ENCODE measurements around the gene P3H3. TPM values are rescaled to one million over a fixed set of nuclear protein-coding genes. Genes with fewer than 3 reads are reported as not detected.
"Not testable (repeated sequence)": the region's sequence is repeated elsewhere in the genome, so short reads cannot be mapped to it uniquely, and the experiment has no call there.

Gene P3H3
- total and polyA plus RNA-seq, 4 donors, result 0.42 to 1.9 (median 1.6) TPM

- no peak for TF ChIP-seq YY1 (IDR thresholded peaks at IDR 0.05)
- TF ChIP-seq RXRA (IDR thresholded peaks at IDR 0.05), result no peak
- no peak for TF ChIP-seq JUND (IDR thresholded peaks at IDR 0.05)
Measured at GRCh38 chr12:6863033-6863432, 34.8 kb downstream of the P3H3 start (continued).

DNA sequence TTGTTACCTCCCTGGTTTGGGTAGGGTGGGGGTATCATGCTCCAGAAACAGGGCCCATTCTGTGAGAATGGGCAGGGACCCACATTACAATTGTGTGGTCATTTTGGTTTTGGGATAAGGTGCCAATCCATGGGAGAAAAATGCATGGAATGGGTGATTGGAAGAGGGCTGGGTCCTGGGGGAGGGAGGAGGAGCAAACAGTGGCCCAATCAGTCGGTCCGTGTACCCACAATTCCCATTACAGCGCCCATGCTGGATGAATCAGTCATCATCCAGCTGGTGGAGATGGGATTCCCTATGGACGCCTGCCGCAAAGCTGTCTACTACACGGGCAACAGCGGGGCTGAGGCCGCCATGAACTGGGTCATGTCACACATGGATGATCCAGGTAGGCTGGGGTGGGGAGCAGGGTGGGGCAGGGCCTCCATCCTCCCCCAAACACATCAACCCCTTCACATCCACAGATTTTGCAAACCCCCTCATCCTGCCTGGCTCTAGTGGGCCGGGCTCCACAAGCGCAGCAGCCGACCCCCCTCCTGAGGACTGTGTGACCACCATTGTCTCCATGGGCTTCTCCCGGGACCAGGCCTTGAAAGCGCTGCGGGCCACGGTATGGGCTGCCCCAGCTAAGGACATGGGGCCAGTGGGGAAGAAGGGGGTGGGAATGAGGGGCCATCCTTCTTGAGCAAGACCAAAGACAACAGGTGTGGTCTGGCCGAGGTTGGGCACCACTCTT, 35.5 kb downstream of the P3H3 start:
- H3K9me3 ChIP-seq (ENCODE audit: control insufficient read depth in 4 of 4, low read length in 3 of 4), result no peaks in the 10 kb centered on the region
- DNase-seq (ENCODE audit: low spot score), result no peak
- WGBS, result 97% methylated on average over 16 of the region's 16 CpGs
- no peak overlapping the region for H3K27ac ChIP-seq (ENCODE audit: low read depth in 1 of 2, low read length in 2 of 2)
- H3K4me3 ChIP-seq (ENCODE audit: low read depth in 1 of 3, low read length in 3 of 3), result no peak overlapping the region
- H3K9ac ChIP-seq (ENCODE audit: low read depth in 1 of 2, low read length in 2 of 2), result no peak overlapping the region
- H3K36me3 ChIP-seq (ENCODE audit: control insufficient read depth in 4 of 4, insufficient read depth in 3 of 4, low read depth in 1 of 4, low read length in 3 of 4), result peaks cover 8 to 56% (median 27%) of the 10 kb centered on the region in 4 donors
- H3K4me1 ChIP-seq (ENCODE audit: control insufficient read depth in 4 of 4, insufficient read depth in 4 of 4, low read length in 3 of 4), result peaks cover 3 to 15% (median 14%) of the 10 kb centered on the region in 4 donors
- no peak for TF ChIP-seq ATF3 (IDR thresholded peaks at IDR 0.05)
- no peak for TF ChIP-seq GABPA (IDR thresholded peaks at IDR 0.05 in 1 of 2, conservative IDR thresholded peaks at IDR 0.05 in 1 of 2)
- TF ChIP-seq CTCF (IDR thresholded peaks at IDR 0.05; ENCODE audit: low read depth, low read length, missing input control), result no peak
- no peak for TF ChIP-seq HNF4G (IDR thresholded peaks at IDR 0.05)
- TF ChIP-seq, protein P1, sequence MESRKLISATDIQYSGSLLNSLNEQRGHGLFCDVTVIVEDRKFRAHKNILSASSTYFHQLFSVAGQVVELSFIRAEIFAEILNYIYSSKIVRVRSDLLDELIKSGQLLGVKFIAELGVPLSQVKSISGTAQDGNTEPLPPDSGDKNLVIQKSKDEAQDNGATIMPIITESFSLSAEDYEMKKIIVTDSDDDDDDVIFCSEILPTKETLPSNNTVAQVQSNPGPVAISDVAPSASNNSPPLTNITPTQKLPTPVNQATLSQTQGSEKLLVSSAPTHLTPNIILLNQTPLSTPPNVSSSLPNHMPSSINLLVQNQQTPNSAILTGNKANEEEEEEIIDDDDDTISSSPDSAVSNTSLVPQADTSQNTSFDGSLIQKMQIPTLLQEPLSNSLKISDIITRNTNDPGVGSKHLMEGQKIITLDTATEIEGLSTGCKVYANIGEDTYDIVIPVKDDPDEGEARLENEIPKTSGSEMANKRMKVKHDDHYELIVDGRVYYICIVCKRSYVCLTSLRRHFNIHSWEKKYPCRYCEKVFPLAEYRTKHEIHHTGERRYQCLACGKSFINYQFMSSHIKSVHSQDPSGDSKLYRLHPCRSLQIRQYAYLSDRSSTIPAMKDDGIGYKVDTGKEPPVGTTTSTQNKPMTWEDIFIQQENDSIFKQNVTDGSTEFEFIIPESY (IDR thresholded peaks at IDR 0.05), result no peak
- no peak for TF ChIP-seq FOXA2 (IDR thresholded peaks at IDR 0.05)
- H3K27me3 ChIP-seq (ENCODE audit: control insufficient read depth in 4 of 4, insufficient read depth in 4 of 4, low read length in 3 of 4), result no peaks in the 10 kb centered on the region

DNA sequence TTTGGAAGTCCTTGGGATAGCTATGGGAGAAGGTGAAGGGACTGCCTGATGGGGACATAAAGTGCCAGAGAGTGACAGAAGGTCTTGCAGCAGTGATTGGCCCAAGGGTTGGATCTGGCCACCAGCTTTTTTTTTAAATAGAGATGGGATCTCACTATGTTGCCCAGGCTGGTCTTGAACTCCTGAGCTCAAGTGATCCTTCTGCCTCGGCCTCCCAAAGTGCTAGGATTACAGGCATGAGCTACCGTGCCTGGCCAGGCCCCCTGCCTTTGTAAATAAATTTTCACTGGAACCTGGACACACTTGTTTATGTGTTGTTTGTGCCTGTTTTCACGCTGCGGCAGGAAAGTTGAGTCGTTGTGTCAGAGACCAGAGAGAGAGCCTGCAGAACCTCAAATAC, 37.1 kb downstream of the P3H3 start:
- H3K9me3 ChIP-seq (ENCODE audit: control insufficient read depth in 4 of 4, low read length in 3 of 4); DNase-seq (ENCODE audit: low spot score); H3K4me3 ChIP-seq (ENCODE audit: low read depth in 1 of 3, low read length in 3 of 3); H3K27me3 ChIP-seq (ENCODE audit: control insufficient read depth in 4 of 4, insufficient read depth in 4 of 4, low read length in 3 of 4); H3K27ac ChIP-seq (ENCODE audit: low read depth in 1 of 2, low read length in 2 of 2); H3K9ac ChIP-seq (ENCODE audit: low read depth in 1 of 2, low read length in 2 of 2): not testable (repeated sequence)
- 97% methylated on average over 5 of the region's 5 CpGs for WGBS
- peaks cover 10 to 51% (median 24%) of the 10 kb centered on the region in 4 donors for H3K36me3 ChIP-seq (ENCODE audit: control insufficient read depth in 4 of 4, insufficient read depth in 3 of 4, low read depth in 1 of 4, low read length in 3 of 4)
- H3K4me1 ChIP-seq (ENCODE audit: control insufficient read depth in 4 of 4, insufficient read depth in 4 of 4, low read length in 3 of 4), result peaks cover 3 to 28% (median 26%) of the 10 kb centered on the region in 4 donors

DNA sequence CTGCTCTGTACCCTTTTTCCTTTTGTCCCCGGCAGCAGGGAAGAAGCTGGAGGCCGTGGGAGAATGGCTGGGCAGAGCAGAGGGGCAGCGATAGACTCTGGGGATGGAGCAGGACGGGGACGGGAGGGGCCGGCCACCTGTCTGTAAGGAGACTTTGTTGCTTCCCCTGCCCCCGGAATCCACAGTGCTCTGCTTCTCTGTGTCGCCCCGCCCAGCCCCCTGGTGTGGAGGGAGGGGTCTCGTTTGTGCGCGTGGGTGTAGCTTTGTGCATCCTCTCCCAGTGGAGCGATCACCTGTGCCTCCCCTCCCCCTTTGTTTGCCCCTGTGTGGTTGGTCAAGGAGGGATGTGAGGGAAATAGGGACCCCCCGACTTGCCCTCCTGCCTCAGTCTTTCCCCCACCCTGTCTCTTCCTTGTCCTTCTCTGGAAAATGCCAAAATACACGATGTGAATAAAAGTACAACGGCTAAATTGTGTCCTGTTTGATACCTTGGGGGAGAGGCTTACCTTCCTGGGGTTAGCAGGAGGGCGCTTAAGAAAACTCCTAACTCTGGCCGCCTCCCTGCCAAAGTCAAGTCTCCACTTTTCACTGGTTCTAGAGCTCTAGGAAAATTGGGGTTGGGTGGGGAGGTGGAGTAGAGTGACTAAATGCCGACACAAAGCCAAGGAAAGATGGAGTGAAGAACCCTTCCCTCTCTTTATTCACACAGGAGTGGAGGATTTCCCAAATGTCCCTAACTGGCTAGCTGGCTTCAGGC, 38.1 kb downstream of the P3H3 start:
- H3K4me3 ChIP-seq (ENCODE audit: low read depth in 1 of 3, low read length in 3 of 3), result no peak overlapping the region
- H3K9ac ChIP-seq (ENCODE audit: low read depth in 1 of 2, low read length in 2 of 2), result no peak overlapping the region
- peak overlapping the region in 1 of 2 donors; percentile 52 for H3K27ac ChIP-seq (ENCODE audit: low read depth in 1 of 2, low read length in 2 of 2)
- WGBS, result 83% methylated on average over 19 of the region's 19 CpGs
- H3K9me3 ChIP-seq (ENCODE audit: control insufficient read depth in 4 of 4, low read length in 3 of 4), result no peaks in the 10 kb centered on the region
- H3K36me3 ChIP-seq (ENCODE audit: control insufficient read depth in 4 of 4, insufficient read depth in 3 of 4, low read depth in 1 of 4, low read length in 3 of 4), result peaks cover 7 to 44% (median 18%) of the 10 kb centered on the region in 4 donors
- H3K27me3 ChIP-seq (ENCODE audit: control insufficient read depth in 4 of 4, insufficient read depth in 4 of 4, low read length in 3 of 4), result no peaks in the 10 kb centered on the region
- peaks cover 3 to 33% (median 29%) of the 10 kb centered on the region in 4 donors for H3K4me1 ChIP-seq (ENCODE audit: control insufficient read depth in 4 of 4, insufficient read depth in 4 of 4, low read length in 3 of 4)
- DNase-seq (ENCODE audit: low spot score), result no peak
- TF ChIP-seq YY1 (IDR thresholded peaks at IDR 0.05) (no peak), FOXA2 (IDR thresholded peaks at IDR 0.05) (no peak), CTCF (IDR thresholded peaks at IDR 0.05; ENCODE audit: low read depth, low read length, missing input control) (no peak), HNF4G (IDR thresholded peaks at IDR 0.05) (no peak), HNF4A (conservative IDR thresholded peaks at IDR 0.05) (no peak), ATF3 (IDR thresholded peaks at IDR 0.05) (no peak), GABPA (IDR thresholded peaks at IDR 0.05 in 1 of 2, conservative IDR thresholded peaks at IDR 0.05 in 1 of 2) (no peak)
- TF ChIP-seq, protein P2, sequence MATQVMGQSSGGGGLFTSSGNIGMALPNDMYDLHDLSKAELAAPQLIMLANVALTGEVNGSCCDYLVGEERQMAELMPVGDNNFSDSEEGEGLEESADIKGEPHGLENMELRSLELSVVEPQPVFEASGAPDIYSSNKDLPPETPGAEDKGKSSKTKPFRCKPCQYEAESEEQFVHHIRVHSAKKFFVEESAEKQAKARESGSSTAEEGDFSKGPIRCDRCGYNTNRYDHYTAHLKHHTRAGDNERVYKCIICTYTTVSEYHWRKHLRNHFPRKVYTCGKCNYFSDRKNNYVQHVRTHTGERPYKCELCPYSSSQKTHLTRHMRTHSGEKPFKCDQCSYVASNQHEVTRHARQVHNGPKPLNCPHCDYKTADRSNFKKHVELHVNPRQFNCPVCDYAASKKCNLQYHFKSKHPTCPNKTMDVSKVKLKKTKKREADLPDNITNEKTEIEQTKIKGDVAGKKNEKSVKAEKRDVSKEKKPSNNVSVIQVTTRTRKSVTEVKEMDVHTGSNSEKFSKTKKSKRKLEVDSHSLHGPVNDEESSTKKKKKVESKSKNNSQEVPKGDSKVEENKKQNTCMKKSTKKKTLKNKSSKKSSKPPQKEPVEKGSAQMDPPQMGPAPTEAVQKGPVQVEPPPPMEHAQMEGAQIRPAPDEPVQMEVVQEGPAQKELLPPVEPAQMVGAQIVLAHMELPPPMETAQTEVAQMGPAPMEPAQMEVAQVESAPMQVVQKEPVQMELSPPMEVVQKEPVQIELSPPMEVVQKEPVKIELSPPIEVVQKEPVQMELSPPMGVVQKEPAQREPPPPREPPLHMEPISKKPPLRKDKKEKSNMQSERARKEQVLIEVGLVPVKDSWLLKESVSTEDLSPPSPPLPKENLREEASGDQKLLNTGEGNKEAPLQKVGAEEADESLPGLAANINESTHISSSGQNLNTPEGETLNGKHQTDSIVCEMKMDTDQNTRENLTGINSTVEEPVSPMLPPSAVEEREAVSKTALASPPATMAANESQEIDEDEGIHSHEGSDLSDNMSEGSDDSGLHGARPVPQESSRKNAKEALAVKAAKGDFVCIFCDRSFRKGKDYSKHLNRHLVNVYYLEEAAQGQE (IDR thresholded peaks at IDR 0.05), result no peak

Data from liver (tissue), 9 donors.